GM23338 (cell line): ENCODE measurements around the gene PMP22. TPM values are rescaled to one million over a fixed set of nuclear protein-coding genes. Genes with fewer than 3 reads are reported as not detected.

Source experiments
- ATAC-seq: fragments of 200-7000 bp; cut with Tn5 transposase; 3 replicates; pipeline ENCODE4 v1.9.1; 2020
- DNase-seq: peaks from one replicate; pipeline ENCODE4 v3.0.0-alpha.2; 2015; ENCODE audit warnings: low spot score
- H2AFZ ChIP-seq: fragments of 200-600 bp; sonication (generic); 2 replicates; pipeline ENCODE4 v1.8.0; 2016; ENCODE audit warnings: antibody characterized with exemption, mild to moderate bottlenecking, moderate library complexity
- H3F3A ChIP-seq: fragments of 200-600 bp; sonication (generic); replicated peaks from 2 replicates; pipeline ENCODE4 v1.8.0; 2017; ENCODE audit warnings: antibody characterized with exemption, mixed run types, low read depth
- H3K27ac ChIP-seq: fragments of 200-600 bp; sonication (generic); 2 replicates; pipeline ENCODE4 v1.6.1; 2016; ENCODE audit warnings: low read depth
- H3K27me3 ChIP-seq: fragments of 200-600 bp; sonication (generic); 2 replicates; pipeline ENCODE4 v1.8.0; 2016; ENCODE audit warnings: mild to moderate bottlenecking, mixed run types, moderate library complexity; ENCODE audit not compliant: insufficient read depth
- H3K36me3 ChIP-seq: fragments of 200-600 bp; sonication (generic); 2 replicates; pipeline ENCODE4 v1.8.0; 2016; ENCODE audit warnings: mild to moderate bottlenecking; ENCODE audit not compliant: insufficient read depth
- H3K4me1 ChIP-seq: fragments of 200-600 bp; sonication (generic); 2 replicates; pipeline ENCODE4 v1.8.0; 2016; ENCODE audit warnings: mild to moderate bottlenecking, moderate library complexity; ENCODE audit not compliant: insufficient read depth
- H3K4me2 ChIP-seq: fragments of 200-600 bp; sonication (generic); 2 replicates; pipeline ENCODE4 v1.7.1; 2017; ENCODE audit warnings: mixed run types
- H3K4me3 ChIP-seq: fragments of 200-600 bp; sonication (generic); 2 replicates; pipeline ENCODE4 v1.6.1; 2016; ENCODE audit warnings: mixed run types
- H3K79me2 ChIP-seq: fragments of 200-600 bp; sonication (generic); replicated peaks from 2 replicates; pipeline ENCODE4 v1.8.0; 2017; ENCODE audit warnings: mild to moderate bottlenecking; ENCODE audit not compliant: insufficient read depth
- H3K9me2 ChIP-seq: fragments of 200-600 bp; sonication (generic); 2 replicates; pipeline ENCODE4 v1.8.0; 2017; ENCODE audit not compliant: insufficient read depth
- H4K20me1 ChIP-seq: fragments of 200-600 bp; sonication (generic); replicated peaks from 2 replicates; pipeline ENCODE4 v1.8.0; 2017; ENCODE audit warnings: mild to moderate bottlenecking; ENCODE audit not compliant: insufficient read depth
- H3K27ac Mint-ChIP-seq: 2 replicates; pipeline ENCODE4 v1.8.0; 2020; ENCODE audit warnings: inconsistent platforms, mild to moderate bottlenecking, moderate library complexity, mixed read lengths
- H3K27me3 Mint-ChIP-seq: 3 replicates; pipeline ENCODE4 v1.8.0; 2022; ENCODE audit warnings: low read depth, mild to moderate bottlenecking, moderate library complexity, mixed read lengths, inconsistent platforms; ENCODE audit not compliant: insufficient read depth, poor library complexity
- H3K36me3 Mint-ChIP-seq: 3 replicates; pipeline ENCODE4 v1.8.0; 2021; ENCODE audit warnings: low read depth, mild to moderate bottlenecking, inconsistent platforms, moderate library complexity, mixed read lengths
- H3K4me1 Mint-ChIP-seq: 3 replicates; pipeline ENCODE4 v1.8.0; 2020; ENCODE audit warnings: mild to moderate bottlenecking, inconsistent platforms, mixed read lengths
- H3K4me3 Mint-ChIP-seq: 3 replicates; pipeline ENCODE4 v1.8.0; 2021; ENCODE audit warnings: moderate library complexity, mild to moderate bottlenecking, inconsistent platforms, mixed read lengths
- H3K9me3 Mint-ChIP-seq: 3 replicates; pipeline ENCODE4 v1.8.0; 2020; ENCODE audit warnings: moderate library complexity, mild to moderate bottlenecking, inconsistent platforms, mixed read lengths
- ETS1 ChIP-seq: IDR thresholded peaks from 2 replicates; pipeline ENCODE4 v1.6.1; 2016; ENCODE audit warnings: antibody characterized with exemption
- EZH2 ChIP-seq: fragments of 200-600 bp; sonication (generic); IDR thresholded peaks from one replicate; pipeline ENCODE4 v1.8.0; 2017; ENCODE audit warnings: antibody characterized with exemption, mild to moderate bottlenecking, low read depth; ENCODE audit not compliant: unreplicated experiment
- EZH2phosphoT487 ChIP-seq: fragments of 200-600 bp; sonication (generic); IDR thresholded peaks from one replicate; pipeline ENCODE4 v1.8.1; 2018; ENCODE audit warnings: antibody characterized with exemption; ENCODE audit not compliant: unreplicated experiment
- JUNB ChIP-seq: IDR thresholded peaks from one replicate; pipeline ENCODE4 v1.6.1; 2016; ENCODE audit warnings: antibody characterized with exemption; ENCODE audit not compliant: unreplicated experiment
- NANOG ChIP-seq: IDR thresholded peaks from 2 replicates; pipeline ENCODE4 v1.6.1; 2016; ENCODE audit warnings: antibody characterized with exemption, borderline replicate concordance
- POLR2AphosphoS5 ChIP-seq: IDR thresholded peaks from 2 replicates; pipeline ENCODE4 v1.6.1; 2016; ENCODE audit warnings: antibody characterized with exemption, low read depth
- REST ChIP-seq: IDR thresholded peaks from one replicate; pipeline ENCODE4 v1.6.1; 2018; ENCODE audit warnings: antibody characterized with exemption; ENCODE audit not compliant: unreplicated experiment
- ZNF114 ChIP-seq: fragments of 250-450 bp; sonication (Bioruptor Pico); IDR thresholded peaks from 2 replicates; pipeline ENCODE4 v1.5.0; 2020; ENCODE audit warnings: mild to moderate bottlenecking, moderate library complexity
- ZNF331 ChIP-seq: fragments of 250-450 bp; sonication (Bioruptor Pico); IDR thresholded peaks from 2 replicates; pipeline ENCODE4 v1.5.0; 2020; ENCODE audit warnings: low read depth, mild to moderate bottlenecking, moderate library complexity
- ZNF462 ChIP-seq: fragments of 250-450 bp; sonication (Bioruptor Pico); IDR thresholded peaks from 2 replicates; pipeline ENCODE4 v1.5.0; 2020; ENCODE audit warnings: mild to moderate bottlenecking, moderate library complexity
- polyA plus RNA-seq: library from polyadenylated mRNA; unstranded; fragments of >200 nt; fragmentation: Nextera tagmentation; extraction: Ambion mirVana; gene quantifications from 2 replicates; pipeline ENCODE4 v1.2.1, GENCODE V29; 2016
- total RNA-seq: library from RNA; depleted of rRNA; stranded (reverse); fragments of >200 nt; shearing (Covaris generic); gene quantifications from 2 replicates; pipeline ENCODE4 v1.2.3, GENCODE V29; 2014

PMP22 gene
- total and polyA plus RNA-seq, 2 experiments from 2014 or later, result 1.2 to 2.2 TPM

GRCh38 chr17:15289285-15290183, 24.4 kb upstream of the PMP22 start:
- no peaks in the 10 kb centered on the region for H4K20me1 ChIP-seq
- no peak overlapping the region for H3K27ac ChIP-seq
- Mint-ChIP-seq H3K4me1 (peaks cover 9% of the 10 kb centered on the region; the same call in 2 of the 3 replicates), H3K27me3 (peaks cover 6% of the 10 kb centered on the region), H3K27ac (no peak overlapping the region), H3K9me3 (no peaks in the 10 kb centered on the region; the same call in 1 of the 3 replicates), H3K36me3 (no peaks in the 10 kb centered on the region), H3K4me3 (no peak overlapping the region)
- DNase-seq (no peak), ATAC-seq (no peak)
- TF ChIP-seq ZNF462, result no peak
- TF ChIP-seq ETS1, result no peak
- H3K36me3 ChIP-seq, result no peaks in the 10 kb centered on the region
- no peaks in the 10 kb centered on the region for H3F3A ChIP-seq
- H3K4me2 ChIP-seq, result no peak overlapping the region
- no peak overlapping the region for H3K4me3 ChIP-seq
- H3K79me2 ChIP-seq, result no peaks in the 10 kb centered on the region
- H2AFZ ChIP-seq, result peak overlapping the region; percentile 38; the same call in 1 of the 2 replicates
- no peaks in the 10 kb centered on the region for H3K27me3 ChIP-seq
- H3K9me2 ChIP-seq, result peaks cover 10% of the 10 kb centered on the region
- H3K4me1 ChIP-seq, result no peaks in the 10 kb centered on the region

GRCh38 chr17:15288859-15289258, 23.7 kb upstream of the PMP22 start:
- no peak for ATAC-seq
- Histone ChIP-seq H3F3A (no peaks in the 10 kb centered on the region), H3K4me1 (no peaks in the 10 kb centered on the region), H3K27me3 (no peaks in the 10 kb centered on the region), H3K36me3 (no peaks in the 10 kb centered on the region), H3K4me3 (no peak overlapping the region), H3K9me2 (peaks cover 10% of the 10 kb centered on the region), H3K79me2 (no peaks in the 10 kb centered on the region), H3K27ac (no peak overlapping the region), H3K4me2 (no peak overlapping the region), H4K20me1 (no peaks in the 10 kb centered on the region), H2AFZ (peak overlapping the region; percentile 38; the same call in 1 of the 2 replicates)
- DNase-seq, result no peak
- Mint-ChIP-seq H3K4me1 (peaks cover 9% of the 10 kb centered on the region; the same call in 2 of the 3 replicates), H3K27me3 (peaks cover 6% of the 10 kb centered on the region), H3K9me3 (no peaks in the 10 kb centered on the region; the same call in 1 of the 3 replicates), H3K4me3 (no peak overlapping the region), H3K36me3 (no peaks in the 10 kb centered on the region), H3K27ac (no peak overlapping the region)
- TF ChIP-seq REST (no peak), NANOG (no peak), ZNF331 (CRISPR knock-in tag) (no peak), EZH2phosphoT487 (no peak), EZH2 (no peak), ZNF114 (CRISPR knock-in tag) (no peak), JUNB (no peak), POLR2AphosphoS5 (no peak)
